Measurements from ENCODE around the gene MYADML2.

The MYADML2 gene

DNA sequence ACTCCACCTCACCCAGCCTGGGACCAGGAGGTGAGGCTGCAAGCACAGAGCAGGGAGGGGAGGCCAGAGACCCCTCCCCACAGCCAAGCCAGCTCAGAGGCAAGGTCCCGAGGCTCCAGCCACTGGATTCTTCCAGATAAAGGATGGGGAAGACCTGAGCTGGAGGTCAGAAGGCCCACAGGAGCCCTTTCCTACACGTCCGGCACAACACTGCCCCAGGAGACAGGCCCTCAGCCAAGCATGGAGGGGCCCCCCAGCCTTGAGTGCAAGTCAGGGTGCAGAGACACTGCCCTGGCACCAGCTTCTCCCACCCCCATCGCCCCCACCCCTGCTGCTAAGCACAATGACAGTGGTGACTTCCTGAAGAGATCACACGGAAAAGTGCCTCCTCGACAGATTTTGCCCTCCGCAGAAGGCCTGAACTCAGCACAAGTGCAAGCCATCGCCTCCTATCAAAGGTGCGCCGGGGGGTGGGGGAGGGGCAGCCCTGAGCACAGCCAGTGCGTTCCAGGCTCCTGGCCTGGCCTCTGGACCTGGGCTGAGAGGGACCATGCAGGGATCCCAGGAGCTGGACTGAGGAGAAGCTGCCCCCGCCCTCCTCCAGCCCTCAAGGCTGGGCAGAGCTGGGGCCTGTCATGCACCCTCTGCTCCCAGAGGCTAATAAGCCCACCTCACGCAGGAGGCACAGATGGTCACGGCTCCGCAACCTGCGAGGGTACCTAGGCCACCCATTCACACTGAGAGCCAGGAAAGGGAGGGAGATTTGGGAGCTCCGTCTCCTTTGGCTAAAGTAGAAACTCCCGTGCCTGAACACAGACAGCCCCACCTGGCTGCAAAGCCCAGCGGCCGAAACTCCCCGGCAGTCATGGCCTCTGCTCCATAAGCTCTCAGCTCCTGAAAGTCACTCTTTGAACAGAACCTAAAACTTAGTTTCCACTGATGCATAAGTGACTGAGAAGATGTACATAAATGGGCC, 22.2 kb downstream of the MYADML2 start:
- Histone ChIP-seq H3K9me3 (ENCODE audit: control insufficient read depth, low read length) (no peaks in the 10 kb centered on the region), H3K36me3 (ENCODE audit: control insufficient read depth in 1 of 2, insufficient read depth in 2 of 2, low read depth in 1 of 2, low read length in 2 of 2) (peaks cover 30 to 36% of the 10 kb centered on the region in 2 experiments), H3K4ac (ENCODE audit: low read depth in 1 of 2, low read length in 2 of 2) (no peak overlapping the region), H3K9ac (ENCODE audit: low read length) (peak overlapping the region; percentile 75), H4K8ac (ENCODE audit: low read length) (no peak overlapping the region), H2AFZ (ENCODE audit: low read depth, low read length) (no peak overlapping the region), H3K79me1 (replicated peaks; ENCODE audit: low read length, poor library complexity, severe bottlenecking) (peaks cover 10% of the 10 kb centered on the region), H2BK12ac (ENCODE audit: low read length in 2 of 2) (peak overlapping the region in 1 of 2 experiments; percentile 73), H3K27ac (ENCODE audit: low read length, poor library complexity, severe bottlenecking) (peak overlapping the region; percentile 17), H3K23ac (ENCODE audit: low read length in 2 of 2) (peak overlapping the region in 1 of 2 experiments; percentile 94), H3K14ac (ENCODE audit: low read length in 2 of 2) (peak overlapping the region in 1 of 2 experiments; percentile 85), H2BK5ac (ENCODE audit: low read depth, low read length, poor library complexity, severe bottlenecking) (no peak overlapping the region), H2BK15ac (ENCODE audit: low read depth, poor library complexity, severe bottlenecking) (no peak overlapping the region), H3K18ac (ENCODE audit: low read depth in 1 of 2, low read length in 2 of 2) (peak overlapping the region in 1 of 2 experiments; percentile 41), H3K4me2 (ENCODE audit: low read length, poor library complexity, severe bottlenecking) (peak overlapping the region; percentile 20), H3K4me1 (ENCODE audit: control insufficient read depth, insufficient read depth, low read depth, low read length) (peaks cover 72% of the 10 kb centered on the region), H2AK5ac (ENCODE audit: low read length, severe bottlenecking) (peak overlapping the region; percentile 50), H3K4me3 (ENCODE audit: insufficient read depth in 1 of 2, low read depth in 1 of 2, low read length in 2 of 2) (no peak overlapping the region), H4K91ac (ENCODE audit: low read length) (peak overlapping the region; percentile 72), H2BK120ac (ENCODE audit: low read depth, low read length) (no peak overlapping the region), H3K27me3 (ENCODE audit: control insufficient read depth in 1 of 2, insufficient read depth in 1 of 2, low read length in 2 of 2) (no peaks in the 10 kb centered on the region)
- 54% methylated on average over 19 of the region's 21 CpGs for WGBS
- DNase-seq = no peak

- Histone ChIP-seq H3K9me3 (ENCODE audit: control insufficient read depth, low read length) (no peaks in the 10 kb centered on the region), H2AFZ (ENCODE audit: low read depth, low read length) (no peak overlapping the region), H4K8ac (ENCODE audit: low read length) (peak overlapping the region; percentile 77), H4K91ac (ENCODE audit: low read length) (peak overlapping the region; percentile 58), H3K79me1 (replicated peaks; ENCODE audit: low read length, poor library complexity, severe bottlenecking) (peaks cover 8% of the 10 kb centered on the region), H3K4me3 (ENCODE audit: insufficient read depth in 1 of 2, low read depth in 1 of 2, low read length in 2 of 2) (peak overlapping the region; percentile 11 to 70), H2BK12ac (ENCODE audit: low read length in 2 of 2) (peak overlapping the region; percentile 32 to 37), H2AK5ac (ENCODE audit: low read length, severe bottlenecking) (peak overlapping the region; percentile 34), H3K14ac (ENCODE audit: low read length in 2 of 2) (peak overlapping the region in 1 of 2 experiments; percentile 27), H3K9ac (ENCODE audit: low read length) (peak overlapping the region; percentile 75), H3K27me3 (ENCODE audit: control insufficient read depth in 1 of 2, insufficient read depth in 1 of 2, low read length in 2 of 2) (no peaks in the 10 kb centered on the region), H3K18ac (ENCODE audit: low read depth in 1 of 2, low read length in 2 of 2) (peak overlapping the region; percentile 69 to 89), H3K4me2 (ENCODE audit: low read length, poor library complexity, severe bottlenecking) (peak overlapping the region; percentile 71), H3K4me1 (ENCODE audit: control insufficient read depth, insufficient read depth, low read depth, low read length) (peaks cover 60% of the 10 kb centered on the region), H3K4ac (ENCODE audit: low read depth in 1 of 2, low read length in 2 of 2) (peak overlapping the region; percentile 83 to 88), H3K23ac (ENCODE audit: low read length in 2 of 2) (peak overlapping the region in 1 of 2 experiments; percentile 81), H2BK5ac (ENCODE audit: low read depth, low read length, poor library complexity, severe bottlenecking) (peak overlapping the region; percentile 35), H2BK15ac (ENCODE audit: low read depth, poor library complexity, severe bottlenecking) (peak overlapping the region; percentile 31), H2BK120ac (ENCODE audit: low read depth, low read length) (peak overlapping the region; percentile 51), H3K36me3 (ENCODE audit: control insufficient read depth in 1 of 2, insufficient read depth in 2 of 2, low read depth in 1 of 2, low read length in 2 of 2) (peaks cover 42 to 45% of the 10 kb centered on the region in 2 experiments), H3K27ac (ENCODE audit: low read length, poor library complexity, severe bottlenecking) (peak overlapping the region; percentile 82)
- 16% methylated on average over 32 of the region's 32 CpGs for WGBS
- DNase-seq = peak; percentile 90
Observed at GRCh38 chr17:81923302-81924260, 23.5 kb downstream of the MYADML2 start.

DNA sequence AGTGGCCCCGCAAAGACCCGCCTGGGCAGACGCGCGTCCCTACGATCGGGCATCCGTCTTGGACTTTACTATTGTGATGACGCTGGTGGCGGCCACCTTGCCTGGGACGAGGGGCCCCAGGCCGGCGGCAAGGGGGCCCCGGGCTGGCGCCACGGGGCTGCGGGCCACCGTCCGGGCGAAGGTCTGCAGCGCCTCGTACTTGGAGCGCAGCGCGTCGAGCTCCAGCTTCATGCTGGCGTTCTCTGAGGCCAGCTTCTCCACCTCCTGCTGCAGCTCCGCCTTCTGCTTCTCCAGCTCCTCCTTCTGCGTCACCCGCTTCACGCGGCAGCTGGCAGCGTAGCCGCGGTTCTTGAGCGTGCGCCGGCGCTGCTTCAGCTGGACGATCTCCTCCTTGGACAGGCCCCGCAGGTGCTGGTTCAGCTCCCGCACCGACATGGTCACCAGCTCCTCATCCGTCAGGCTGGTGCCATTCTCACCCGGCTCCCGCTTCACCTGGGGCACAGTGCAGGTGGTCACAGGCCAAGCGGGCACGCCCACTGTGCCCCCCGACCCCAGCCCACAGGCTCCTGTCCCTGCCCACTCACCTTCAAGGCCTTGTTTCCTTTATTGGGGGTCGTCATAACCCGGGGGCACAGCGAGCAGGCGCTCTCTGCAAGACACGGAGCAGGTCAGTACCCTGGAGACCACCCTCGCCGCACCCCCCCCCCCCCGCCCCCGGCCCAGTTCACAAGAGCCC, 24.3 kb downstream of the MYADML2 start:
- peak overlapping the region; percentile 36 for H4K91ac ChIP-seq (ENCODE audit: low read length)
- H4K8ac ChIP-seq (ENCODE audit: low read length) = no peak overlapping the region
- peak overlapping the region; percentile 54 for H3K4me2 ChIP-seq (ENCODE audit: low read length, poor library complexity, severe bottlenecking)
- H2BK5ac ChIP-seq (ENCODE audit: low read depth, low read length, poor library complexity, severe bottlenecking) = no peak overlapping the region
- H3K23ac ChIP-seq (ENCODE audit: low read length in 2 of 2) = peak overlapping the region in 1 of 2 experiments; percentile 19
- no peak overlapping the region for H2BK15ac ChIP-seq (ENCODE audit: low read depth, poor library complexity, severe bottlenecking)
- peaks cover 42 to 46% of the 10 kb centered on the region in 2 experiments for H3K36me3 ChIP-seq (ENCODE audit: control insufficient read depth in 1 of 2, insufficient read depth in 2 of 2, low read depth in 1 of 2, low read length in 2 of 2)
- H2BK12ac ChIP-seq (ENCODE audit: low read length in 2 of 2) = peak overlapping the region in 1 of 2 experiments; percentile 92
- H3K4me3 ChIP-seq (ENCODE audit: insufficient read depth in 1 of 2, low read depth in 1 of 2, low read length in 2 of 2) = peak overlapping the region in 1 of 2 experiments; percentile 70
- no peaks in the 10 kb centered on the region for H3K9me3 ChIP-seq (ENCODE audit: control insufficient read depth, low read length)
- peak overlapping the region in 1 of 2 experiments; percentile 80 for H3K14ac ChIP-seq (ENCODE audit: low read length in 2 of 2)
- H3K18ac ChIP-seq (ENCODE audit: low read depth in 1 of 2, low read length in 2 of 2) = peak overlapping the region in 1 of 2 experiments; percentile 89
- H3K27me3 ChIP-seq (ENCODE audit: control insufficient read depth in 1 of 2, insufficient read depth in 1 of 2, low read length in 2 of 2) = no peaks in the 10 kb centered on the region
- no peak overlapping the region for H2AFZ ChIP-seq (ENCODE audit: low read depth, low read length)
- peak overlapping the region; percentile 47 for H3K27ac ChIP-seq (ENCODE audit: low read length, poor library complexity, severe bottlenecking)
- H3K79me1 ChIP-seq (replicated peaks; ENCODE audit: low read length, poor library complexity, severe bottlenecking) = peaks cover 5% of the 10 kb centered on the region
- no peak overlapping the region for H2BK120ac ChIP-seq (ENCODE audit: low read depth, low read length)
- 91% methylated on average over 57 of the region's 58 CpGs for WGBS
- peaks cover 54% of the 10 kb centered on the region for H3K4me1 ChIP-seq (ENCODE audit: control insufficient read depth, insufficient read depth, low read depth, low read length)
- peak overlapping the region; percentile 75 for H3K9ac ChIP-seq (ENCODE audit: low read length)
- DNase-seq = no peak
- H2AK5ac ChIP-seq (ENCODE audit: low read length, severe bottlenecking) = peak overlapping the region; percentile 24
- peak overlapping the region in 1 of 2 experiments; percentile 71 for H3K4ac ChIP-seq (ENCODE audit: low read depth in 1 of 2, low read length in 2 of 2)

Measured in mesenchymal stem cell (in vitro differentiated cells and primary cell).